ENCODE results near the gene PAQR3.
A peak's percentile ranks its signal among the peaks of the same experiment; 100 is the strongest.
"Not testable (repeated sequence)": the region's sequence is repeated elsewhere in the genome, so short reads cannot be mapped to it uniquely, and the experiment has no call there.

The PAQR3 gene

DNA sequence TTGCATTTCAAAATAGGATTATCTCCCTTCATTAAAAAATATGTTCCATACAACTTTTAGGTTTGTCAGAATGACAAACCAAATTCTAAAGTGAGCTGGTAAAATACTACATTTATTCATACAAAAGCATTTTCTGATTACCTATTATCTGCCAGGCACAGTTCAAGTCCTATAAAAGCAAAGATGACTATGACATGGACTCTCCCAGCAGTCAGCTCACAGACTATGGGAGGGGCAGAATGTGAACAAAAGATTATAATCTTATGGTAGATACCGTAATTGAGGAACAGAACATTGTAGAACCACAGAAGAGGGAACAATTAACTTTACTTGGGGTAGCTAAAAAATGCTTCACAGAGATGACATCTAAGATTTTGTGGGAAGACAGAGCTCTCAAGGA lies 12.4 kb downstream of the PAQR3 start:
- DNase-seq: no peak

DNA sequence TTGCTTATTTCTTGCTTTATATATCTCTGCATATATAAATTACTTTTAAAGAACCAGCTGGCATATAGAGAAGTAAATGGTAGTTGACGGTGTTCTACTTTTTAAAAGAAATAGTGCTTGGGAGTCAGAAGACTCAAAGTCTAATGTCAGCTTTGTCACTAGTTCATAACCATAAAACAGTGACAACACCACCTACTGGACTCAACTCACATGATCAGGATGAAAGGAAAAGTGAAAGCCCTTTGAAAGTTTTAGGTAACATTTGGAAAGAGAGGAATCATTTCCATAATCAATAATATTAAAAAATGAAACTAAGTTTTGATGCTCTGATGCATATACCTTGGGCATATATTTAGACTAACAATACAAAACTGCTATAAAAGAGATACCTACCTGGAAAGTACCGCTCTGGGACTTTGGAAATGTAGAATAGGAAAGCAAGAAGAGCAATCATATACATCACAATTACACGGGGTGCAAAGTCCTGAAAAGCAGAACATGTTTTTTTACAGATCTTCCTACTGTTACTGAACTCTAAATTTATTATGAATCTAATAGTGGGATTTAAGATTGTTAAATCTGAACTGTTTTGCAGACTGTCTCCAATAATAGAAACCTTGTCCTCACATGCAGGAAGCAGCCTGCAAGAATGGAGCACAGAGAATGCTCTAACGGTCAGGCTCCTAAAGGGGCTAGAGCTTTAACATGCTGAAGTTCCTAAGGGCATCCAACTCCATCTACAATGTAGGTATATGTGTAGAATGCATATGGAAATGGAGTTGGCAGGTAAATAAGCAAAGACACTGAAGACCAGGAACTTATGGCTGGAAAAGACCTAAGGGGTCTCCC lies 15.6 kb downstream of the PAQR3 start:
- no peak for DNase-seq

DNA sequence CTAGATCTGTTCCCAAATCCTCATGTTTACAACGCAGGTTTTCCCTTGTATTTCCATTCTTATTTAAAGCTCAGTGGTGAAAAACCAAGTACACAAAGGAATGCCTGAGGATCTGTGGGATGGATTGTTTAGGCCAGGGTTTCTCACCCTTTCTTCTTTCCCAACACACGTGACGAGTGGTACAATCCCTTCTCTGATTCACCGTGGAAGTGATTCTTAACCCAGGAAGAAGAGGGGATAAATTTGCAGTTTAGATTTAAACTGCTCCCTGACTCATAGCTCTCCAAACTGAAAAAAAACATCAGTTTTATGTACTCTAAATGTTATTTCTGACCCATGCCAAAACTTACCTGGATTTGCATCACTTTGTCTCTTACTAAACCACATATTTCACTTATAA lies 17.0 kb downstream of the PAQR3 start:
- no peak for DNase-seq

DNA sequence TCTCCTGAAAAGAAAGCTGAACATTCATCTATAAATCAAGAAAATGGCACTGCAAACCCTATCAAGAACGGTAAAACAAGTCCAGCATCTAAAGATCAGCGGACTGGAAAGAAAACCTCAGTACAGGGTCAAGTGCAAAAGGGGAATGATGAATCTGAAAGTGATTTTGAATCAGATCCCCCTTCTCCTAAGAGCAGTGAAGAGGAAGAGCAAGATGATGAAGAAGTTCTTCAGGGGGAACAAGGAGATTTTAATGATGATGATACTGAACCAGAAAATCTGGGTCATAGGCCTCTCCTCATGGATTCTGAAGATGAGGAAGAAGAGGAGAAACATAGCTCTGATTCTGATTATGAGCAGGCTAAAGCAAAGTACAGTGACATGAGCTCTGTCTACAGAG lies 28.6 kb downstream of the PAQR3 start:
- DNase-seq: no peak

DNA sequence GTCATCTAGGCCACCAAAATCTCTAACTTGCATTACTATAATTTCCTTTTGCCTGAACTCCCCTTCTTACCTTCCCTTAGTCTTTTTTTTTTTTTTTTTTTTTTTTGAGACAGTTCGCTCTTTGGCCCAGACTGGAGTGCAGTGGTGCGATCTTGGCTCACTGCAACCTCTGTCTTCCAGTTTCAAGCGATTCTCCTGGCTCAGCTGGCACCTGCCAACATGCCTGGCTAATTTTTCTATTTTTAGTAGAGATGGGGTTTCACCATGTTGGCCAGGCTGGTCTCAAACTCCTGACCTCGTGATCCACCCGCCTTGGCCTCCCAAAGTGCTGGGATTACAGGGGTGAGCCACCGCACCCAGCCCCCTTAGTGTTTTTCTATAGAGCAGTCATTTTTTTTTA lies 30.3 kb downstream of the PAQR3 start:
- not testable (repeated sequence) for DNase-seq

DNA sequence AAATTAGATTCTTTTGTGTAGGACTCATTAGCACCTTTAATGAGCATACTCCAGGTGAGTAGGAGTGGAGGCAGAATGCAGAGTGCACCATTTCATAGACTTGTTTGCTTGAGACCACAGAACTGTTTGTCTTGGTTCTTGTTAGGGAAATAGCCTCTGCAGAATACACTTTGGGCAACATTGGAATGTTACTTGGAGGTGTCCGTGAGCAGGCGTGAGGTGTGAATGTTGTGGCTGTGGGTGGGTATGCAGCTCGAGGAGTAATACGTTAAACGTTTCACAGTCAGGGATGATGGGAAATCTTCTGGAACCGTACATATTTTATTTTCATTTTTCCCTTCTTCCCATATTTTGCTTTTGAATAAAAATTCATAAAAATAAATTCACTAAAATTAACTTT lies 31.6 kb downstream of the PAQR3 start:
- DNase-seq: no peak

DNA sequence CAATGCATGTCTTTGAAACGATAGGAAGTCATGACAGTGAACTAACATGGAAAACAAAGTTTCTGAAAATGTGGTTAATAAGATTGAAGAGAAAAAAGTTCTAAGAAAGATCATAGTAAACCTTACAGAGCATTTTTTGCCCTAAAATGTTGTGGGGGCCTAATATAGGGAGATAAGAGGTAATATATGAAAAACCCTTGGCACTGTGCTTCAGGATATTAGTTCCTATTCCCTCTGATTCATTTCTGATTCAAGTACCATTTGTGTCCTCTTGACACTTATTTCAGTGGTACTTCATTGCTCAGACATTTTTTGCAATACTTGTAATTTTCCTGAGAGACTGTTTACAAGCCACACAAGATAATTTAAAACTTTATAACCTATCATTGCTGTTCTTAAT lies 35.1 kb downstream of the PAQR3 start:
- no peak for DNase-seq

DNA sequence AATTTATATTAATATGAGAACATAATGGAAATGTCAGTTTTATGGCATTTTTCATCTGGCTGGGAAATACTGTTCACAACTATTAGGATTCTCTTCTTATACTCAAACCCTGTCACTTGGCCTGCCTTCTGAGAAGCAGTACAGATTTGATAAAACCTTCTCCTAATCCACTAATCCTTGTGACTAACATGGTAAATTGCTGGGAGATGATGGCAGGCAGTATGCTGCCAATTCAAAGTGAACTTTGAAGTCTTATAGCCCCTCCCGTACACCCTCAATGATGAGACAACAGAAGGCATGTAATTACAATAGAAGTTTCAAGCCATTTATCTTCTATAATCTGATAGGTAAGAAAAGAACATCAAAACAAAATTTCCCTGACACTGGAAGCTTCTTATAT lies 36.9 kb downstream of the PAQR3 start:
- no peak for DNase-seq

DNA sequence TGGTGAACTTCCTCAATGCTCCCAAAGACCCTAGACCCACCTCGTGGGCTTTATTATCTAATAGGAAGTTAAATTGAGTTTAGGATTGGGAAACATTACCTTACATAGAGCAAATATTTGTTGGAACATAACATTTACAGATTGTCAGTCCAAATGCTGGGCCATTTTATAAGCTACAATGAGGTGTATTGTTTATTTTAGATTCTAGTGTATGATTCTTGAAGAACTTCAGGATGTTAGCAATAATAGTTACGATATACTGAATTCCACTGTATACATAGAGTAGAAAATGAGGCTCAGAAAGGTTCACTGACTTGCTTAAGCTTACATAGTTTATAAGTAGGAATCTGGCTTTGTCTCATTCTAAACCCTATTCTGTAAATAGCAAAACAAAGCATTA lies 37.4 kb downstream of the PAQR3 start:
- DNase-seq: no peak

DNA sequence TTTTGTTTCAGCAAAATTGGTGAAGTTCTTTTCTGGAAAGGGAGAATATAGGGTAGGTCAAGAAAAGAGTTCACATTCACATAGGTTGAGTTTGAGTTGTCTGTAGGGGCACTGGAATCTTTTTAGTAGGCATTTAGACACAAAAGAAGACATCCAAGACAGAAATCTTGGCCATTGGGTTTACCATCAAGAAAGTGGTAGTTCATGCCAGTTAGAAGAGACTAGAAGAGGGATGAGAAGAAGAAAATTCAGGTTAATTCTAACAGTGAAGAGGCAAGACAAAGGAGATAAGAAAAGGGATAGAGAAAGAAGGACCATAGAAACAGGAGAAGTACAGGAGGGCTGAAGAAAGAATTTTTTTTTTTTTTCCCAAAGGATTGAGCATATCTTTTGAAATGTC lies 39.9 kb downstream of the PAQR3 start:
- no peak for DNase-seq

DNA sequence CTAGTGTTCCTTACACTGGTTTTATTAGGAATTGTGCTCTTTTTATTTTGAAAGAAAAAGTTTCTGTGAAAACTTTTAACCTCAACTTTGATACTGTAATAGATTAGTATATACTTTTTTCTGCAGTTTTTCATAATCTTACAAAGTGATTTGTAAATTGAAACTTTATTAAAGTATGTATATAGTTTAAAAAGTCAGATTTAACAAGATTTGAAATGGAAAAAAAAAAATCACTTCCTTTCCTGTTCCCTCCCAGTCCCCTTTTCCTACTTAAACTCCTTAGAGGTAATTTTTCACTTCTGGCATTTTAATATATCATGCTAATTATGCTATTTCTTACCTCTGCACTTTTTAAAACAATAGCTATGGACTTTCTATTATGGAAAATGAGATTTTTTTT lies 49.3 kb downstream of the PAQR3 start:
- no peak for DNase-seq

DNA sequence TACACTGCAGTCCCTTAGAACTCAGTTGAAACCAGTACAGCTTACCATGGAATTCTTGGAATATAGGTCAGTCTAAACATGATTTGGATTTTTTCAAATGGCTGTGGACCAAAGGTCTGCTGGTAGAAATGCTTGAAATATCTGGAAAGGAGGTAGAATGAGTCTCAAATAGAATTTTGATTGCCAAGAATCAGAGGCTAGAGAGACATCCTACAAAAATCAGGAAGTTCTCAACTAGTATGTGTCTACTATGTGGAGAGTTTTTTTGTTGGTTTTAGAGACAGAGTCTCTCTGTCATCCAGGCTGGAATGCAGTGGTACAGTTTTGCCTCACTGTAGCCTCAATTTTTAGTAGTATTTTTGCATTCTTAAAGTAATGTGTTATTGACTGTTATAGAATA lies 53.6 kb downstream of the PAQR3 start:
- no peak for DNase-seq

DNA sequence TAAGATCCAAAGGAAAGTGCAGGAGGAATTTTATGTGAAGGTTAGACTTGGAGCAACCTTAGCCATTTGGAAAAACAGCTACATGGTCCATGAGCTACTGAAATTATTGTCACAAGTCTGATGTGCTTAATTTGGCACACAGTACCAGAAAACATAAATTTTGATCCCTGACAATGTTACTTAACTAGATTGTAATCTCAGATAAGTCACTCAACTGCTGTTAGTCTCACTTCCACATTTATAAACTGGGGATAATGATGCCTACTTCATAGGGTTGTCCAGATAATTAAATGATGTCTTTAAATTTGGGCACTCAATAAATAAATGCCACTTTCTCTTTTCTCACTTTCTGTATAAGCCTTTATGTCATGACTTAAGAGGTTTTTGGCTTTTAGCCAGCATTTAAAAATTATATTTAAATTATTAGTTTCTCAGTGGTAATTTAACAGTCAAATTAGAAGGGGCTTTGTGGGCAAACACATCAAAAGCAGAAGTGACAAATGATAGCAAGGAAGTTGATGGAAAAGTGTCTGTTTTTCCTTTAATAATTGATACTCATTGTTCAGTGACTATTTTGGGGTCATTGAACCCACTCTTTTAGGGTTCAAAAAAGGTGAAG lies 58.3 kb downstream of the PAQR3 start:
- no peak for DNase-seq

DNA sequence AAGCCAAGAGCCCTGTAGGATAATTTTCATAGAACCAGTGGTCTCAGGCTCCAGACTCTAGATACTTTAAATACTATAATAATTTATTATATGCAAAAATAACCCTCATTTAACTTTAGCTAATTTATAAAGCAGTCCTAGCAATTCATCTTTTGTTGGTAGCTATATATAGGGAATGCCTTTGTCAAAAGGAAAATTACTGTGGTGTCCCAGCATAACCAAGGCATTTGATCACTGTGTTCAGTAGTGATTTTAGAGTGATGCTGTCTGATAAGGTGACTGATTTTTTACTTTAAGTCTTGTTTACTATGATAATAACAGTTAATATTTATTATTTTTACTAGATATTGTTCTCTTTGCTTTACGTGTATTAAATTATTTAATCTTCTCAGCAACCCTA lies 61.2 kb downstream of the PAQR3 start:
- no peak for DNase-seq

DNA sequence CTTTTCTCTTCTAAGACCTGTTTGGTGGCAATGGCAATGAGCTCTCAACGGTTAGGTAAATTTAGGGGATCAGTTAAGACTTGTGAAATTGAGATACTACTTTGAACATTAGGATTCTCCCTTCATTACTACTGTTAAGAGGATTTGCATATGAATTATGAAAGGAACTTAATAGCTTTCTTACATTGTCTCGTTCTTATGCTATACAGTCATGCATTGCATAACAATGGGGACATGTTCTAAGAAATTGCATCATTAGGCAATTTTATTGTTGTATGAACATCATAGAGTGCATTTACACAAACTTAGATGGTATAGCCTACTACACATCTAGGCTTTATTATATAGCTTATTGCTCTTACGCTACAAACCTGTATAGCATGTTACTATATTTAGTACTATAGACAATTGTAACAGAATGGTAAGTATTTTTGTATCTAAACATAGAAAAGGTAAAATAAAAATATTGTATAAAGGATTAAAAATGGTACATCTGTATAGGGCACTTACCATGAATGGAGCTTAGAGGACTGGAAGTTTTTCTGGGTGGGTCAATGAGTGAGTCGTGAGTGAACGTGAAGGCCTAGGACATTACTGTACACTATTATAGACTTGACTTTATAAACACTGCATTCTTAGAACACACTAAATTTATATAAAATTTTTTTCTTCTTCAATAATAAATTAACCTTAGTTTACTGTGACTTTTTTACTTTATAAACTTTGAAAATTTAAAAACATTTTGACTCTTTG lies 62.5 kb downstream of the PAQR3 start:
- no peak for DNase-seq

DNA sequence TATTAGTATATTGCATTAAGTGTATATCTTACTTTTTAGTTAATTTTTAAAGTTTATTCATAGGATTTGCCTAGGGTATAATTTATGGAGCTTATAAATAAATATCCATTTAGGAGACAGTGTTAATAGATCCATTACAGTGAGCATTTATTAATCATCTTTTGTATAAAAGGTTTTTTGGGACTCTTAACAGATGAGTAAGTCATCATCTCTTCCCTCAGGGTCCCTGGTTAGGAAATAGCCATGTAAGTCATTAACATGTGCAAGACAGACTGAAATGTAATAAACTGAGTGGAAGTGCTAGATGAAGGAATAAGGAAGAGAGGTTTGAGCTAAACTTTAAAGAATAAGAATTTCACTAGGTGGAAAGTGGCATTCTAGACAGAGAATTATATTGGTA lies 69.2 kb downstream of the PAQR3 start:
- no peak for DNase-seq

DNA sequence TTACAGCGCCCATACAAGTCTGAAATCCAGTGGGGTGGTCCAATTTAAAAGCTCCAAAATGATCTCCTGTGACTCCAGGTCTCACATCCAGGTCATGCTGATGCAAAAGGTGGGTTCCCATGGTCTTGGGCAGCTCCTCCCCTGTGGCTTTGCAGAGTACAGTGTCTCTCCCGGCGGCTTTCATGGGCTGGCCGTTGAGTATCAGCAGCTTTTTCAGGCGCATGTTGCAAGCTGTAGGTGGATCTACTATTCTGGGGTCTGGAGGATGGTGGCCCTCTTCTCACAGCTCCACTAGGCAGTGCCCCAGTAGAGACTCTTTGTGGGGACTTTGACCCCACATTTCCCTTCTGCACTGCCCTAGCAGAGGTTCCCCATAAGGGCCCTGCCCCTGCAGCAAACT lies 70.5 kb downstream of the PAQR3 start:
- DNase-seq: not testable (repeated sequence)

DNA sequence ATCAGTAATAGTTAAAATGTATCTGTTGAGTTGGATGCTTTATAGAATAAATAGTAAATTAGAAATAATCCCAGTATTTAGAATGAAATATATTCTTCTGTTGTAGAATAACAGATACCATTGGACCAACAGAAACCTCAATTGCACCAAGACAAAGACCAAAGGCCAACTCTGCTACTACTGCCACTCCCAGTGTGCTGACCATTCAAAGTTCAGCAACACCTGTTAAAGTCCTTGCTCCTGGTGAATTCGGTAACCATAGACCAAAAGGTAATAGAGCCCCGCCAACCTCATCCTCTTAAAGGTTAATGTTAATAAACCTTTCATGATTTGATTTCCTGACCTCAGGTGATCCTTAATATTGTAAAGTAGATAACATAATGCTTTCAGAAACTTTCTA lies 73.8 kb downstream of the PAQR3 start:
- no peak for DNase-seq

DNA sequence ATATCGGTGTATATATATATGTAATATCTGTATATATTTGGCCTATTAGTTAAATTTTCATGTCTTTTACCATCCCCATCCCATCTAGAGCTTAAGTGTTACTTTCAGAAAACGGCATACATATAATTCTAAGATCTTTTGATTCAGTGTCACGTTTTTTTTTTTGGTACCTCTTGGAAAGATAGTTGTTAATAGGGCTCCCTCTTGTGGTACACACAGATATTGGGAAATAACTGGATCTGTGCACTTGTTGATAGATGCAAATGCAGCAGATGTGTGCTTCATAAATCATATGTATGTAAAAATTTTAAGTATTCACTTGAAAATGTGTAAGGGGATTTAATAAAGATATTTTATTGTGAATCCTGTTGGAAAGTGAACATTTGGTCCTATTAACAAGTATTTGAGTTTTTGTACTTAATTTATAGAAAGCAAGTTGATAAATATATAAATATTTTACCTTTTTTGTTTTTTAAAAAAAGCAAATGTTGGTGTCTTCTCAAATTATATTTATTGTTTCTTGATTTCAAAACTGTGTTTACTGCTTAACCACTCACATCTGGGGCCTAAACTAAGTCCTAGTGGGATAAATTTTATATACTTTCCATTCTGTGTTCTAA lies 74.7 kb downstream of the PAQR3 start:
- peak; percentile 75 for DNase-seq

DNA sequence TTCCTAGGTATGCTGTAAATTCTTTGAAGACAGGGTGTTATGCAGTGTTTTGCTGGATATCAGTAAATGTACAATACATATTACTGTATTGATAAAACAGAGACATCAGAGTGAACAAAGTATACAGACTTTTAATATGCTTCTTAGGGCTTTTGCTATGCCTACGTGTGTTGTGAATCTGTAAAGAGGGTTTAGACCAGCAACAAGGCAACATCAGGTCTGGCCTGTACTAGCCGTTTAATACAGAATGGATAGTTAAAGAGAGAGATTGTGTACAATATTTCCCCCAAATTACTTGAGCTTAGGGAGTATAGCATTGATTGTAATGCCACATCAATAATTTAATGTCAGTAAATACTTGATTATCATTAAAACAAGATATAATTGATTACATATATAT lies 75.2 kb downstream of the PAQR3 start:
- DNase-seq: no peak

DNA sequence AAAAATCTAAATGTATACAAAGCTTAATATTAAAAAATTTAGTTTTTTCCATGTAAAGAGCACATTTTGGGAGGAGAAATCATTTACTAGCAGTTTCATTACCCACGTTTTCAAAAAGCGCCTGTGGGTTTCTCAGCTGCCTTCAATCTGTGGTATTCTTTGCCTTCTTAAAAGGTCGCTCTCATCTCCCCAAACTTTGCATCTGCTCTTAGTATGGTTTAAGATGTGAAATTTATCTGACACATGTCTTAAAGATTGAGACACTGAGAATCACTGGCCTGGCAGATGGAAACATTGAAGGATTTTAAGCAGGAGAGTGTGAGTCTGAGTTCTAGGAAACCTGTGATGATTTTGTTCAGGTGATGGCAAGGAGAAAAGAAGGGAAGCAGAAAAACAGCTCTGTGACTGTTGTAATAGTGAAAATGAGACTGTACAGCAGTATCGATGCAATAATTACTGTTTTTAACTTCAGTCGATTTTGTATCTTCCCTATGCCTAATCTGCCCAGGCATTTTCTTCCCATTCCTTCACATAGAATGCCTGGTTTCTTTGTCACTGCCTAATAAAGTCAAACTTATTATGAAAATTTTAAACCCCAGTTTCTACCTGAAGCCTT lies 75.9 kb downstream of the PAQR3 start:
- DNase-seq: no peak

DNA sequence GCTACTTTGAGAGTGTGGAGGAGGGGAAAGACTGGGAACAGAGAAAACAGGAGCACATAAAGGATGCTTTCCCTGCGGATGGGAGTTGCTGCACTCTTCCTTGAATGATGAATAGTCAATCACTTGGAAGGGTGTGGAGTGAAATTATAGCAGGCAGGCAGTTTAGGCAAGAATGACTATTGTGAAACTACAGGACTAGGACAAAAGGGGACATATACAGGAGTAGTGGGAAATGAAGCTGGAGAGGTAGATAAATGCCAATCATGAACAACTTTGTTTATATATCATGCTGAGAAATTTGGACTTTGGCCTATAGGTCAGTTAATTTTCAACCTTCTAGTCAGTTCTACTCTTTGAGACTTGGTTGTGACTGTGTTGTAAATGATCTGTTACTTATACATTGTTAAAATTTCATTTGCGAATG lies 76.9 kb downstream of the PAQR3 start:
- no peak for DNase-seq
